RWPE2 (cell line): ENCODE measurements around the gene TEX19.
A peak's percentile ranks its signal among the peaks of the same experiment; 100 is the strongest.

Source experiments
- ATAC-seq: fragments of 200-7000 bp; cut with Tn5 transposase; 3 replicates; pipeline ENCODE4 v1.9.1; 2021; ENCODE audit warnings: low read depth
- DNase-seq: peaks from one replicate; pipeline ENCODE4 v3.0.0-alpha.2; 2020; ENCODE audit warnings: low spot score
- H3K27ac ChIP-seq: fragments of 450-650 bp; 2 replicates; pipeline ENCODE4 v1.5.1; 2017; ENCODE audit warnings: mild to moderate bottlenecking; ENCODE audit not compliant: poor library complexity, severe bottlenecking
- H3K27me3 ChIP-seq: fragments of 250-450 bp; sonication (Bioruptor Pico); 2 replicates; pipeline ENCODE4 v1.5.1; 2021; ENCODE audit warnings: mild to moderate bottlenecking, moderate library complexity; ENCODE audit not compliant: insufficient read depth, poor library complexity, severe bottlenecking
- H3K36me3 ChIP-seq: fragments of 250-450 bp; sonication (Bioruptor Pico); 2 replicates; pipeline ENCODE4 v1.5.1; 2020; ENCODE audit warnings: low read depth, mild to moderate bottlenecking, moderate library complexity
- H3K4me1 ChIP-seq: fragments of 250-450 bp; sonication (Bioruptor Pico); 2 replicates; pipeline ENCODE4 v1.5.1; 2021; ENCODE audit warnings: mild to moderate bottlenecking, moderate library complexity; ENCODE audit not compliant: insufficient read depth, poor library complexity, severe bottlenecking
- H3K4me3 ChIP-seq: fragments of 250-450 bp; sonication (Bioruptor Pico); 2 replicates; pipeline ENCODE4 v1.5.1; 2021; ENCODE audit warnings: mild to moderate bottlenecking, moderate library complexity; ENCODE audit not compliant: severe bottlenecking
- H3K9me3 ChIP-seq: fragments of 250-450 bp; sonication (Bioruptor Pico); 2 replicates; pipeline ENCODE4 v1.5.1; 2021; ENCODE audit warnings: mild to moderate bottlenecking, moderate library complexity; ENCODE audit not compliant: severe bottlenecking
- TF ChIP-seq, protein P1 (sequence below): fragments of 450-650 bp; IDR thresholded peaks from one replicate; pipeline ENCODE4 v1.5.1; 2017; ENCODE audit warnings: mild to moderate bottlenecking, moderate library complexity; ENCODE audit not compliant: poor library complexity, severe bottlenecking

Gene TEX19

DNA sequence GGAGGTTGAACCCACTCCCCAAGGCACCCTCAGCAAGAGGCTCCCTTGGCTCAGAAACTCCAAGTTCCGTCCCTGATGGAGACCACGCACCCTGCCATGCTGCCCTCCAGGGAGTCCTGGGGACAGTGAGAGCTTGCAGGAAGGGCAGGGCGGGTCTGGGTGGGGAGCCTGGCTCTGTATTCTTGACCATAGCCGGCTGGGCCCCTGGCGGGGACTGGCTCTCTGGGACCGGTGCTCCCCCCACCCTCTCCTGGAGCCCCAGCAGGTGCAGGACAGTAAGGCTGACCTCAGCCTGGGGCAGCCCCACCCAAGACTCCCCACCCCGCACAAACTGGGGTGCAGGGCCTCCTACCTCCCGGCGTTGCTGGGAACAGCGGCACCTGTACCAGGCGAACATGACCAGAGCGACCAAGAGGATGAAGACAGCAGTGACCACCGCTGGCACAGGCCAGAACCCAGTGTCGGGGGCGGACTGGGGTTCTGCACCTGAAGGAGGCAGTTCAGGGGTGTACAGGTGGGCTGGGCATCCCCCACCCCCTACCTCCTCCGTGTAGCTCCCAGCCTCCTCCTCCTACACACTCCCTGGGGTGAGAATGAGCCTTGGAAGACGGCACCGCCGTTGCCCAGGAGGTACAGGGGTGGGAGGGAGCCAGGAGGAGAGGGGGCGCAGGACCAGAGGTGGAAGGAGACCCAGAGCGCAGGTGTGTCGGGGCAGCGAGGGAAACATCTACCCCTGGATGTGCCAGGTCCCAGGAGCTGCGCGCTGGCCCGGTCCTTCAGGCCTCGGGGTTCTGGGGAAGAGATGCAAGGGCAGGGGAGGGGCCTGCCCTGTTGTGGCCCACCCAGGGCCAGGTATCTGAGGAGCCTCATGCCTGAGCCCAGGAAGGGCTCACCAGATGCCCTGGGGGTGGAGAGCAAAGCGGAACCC lies 36.3 kb upstream of the TEX19 start:
- Histone ChIP-seq H3K4me1 (peaks cover 9% of the 10 kb centered on the region), H3K4me3 (no peak overlapping the region), H3K27ac (no peak overlapping the region), H3K9me3 (no peaks in the 10 kb centered on the region), H3K36me3 (no peaks in the 10 kb centered on the region), H3K27me3 (no peaks in the 10 kb centered on the region)
- TF ChIP-seq, protein P1, sequence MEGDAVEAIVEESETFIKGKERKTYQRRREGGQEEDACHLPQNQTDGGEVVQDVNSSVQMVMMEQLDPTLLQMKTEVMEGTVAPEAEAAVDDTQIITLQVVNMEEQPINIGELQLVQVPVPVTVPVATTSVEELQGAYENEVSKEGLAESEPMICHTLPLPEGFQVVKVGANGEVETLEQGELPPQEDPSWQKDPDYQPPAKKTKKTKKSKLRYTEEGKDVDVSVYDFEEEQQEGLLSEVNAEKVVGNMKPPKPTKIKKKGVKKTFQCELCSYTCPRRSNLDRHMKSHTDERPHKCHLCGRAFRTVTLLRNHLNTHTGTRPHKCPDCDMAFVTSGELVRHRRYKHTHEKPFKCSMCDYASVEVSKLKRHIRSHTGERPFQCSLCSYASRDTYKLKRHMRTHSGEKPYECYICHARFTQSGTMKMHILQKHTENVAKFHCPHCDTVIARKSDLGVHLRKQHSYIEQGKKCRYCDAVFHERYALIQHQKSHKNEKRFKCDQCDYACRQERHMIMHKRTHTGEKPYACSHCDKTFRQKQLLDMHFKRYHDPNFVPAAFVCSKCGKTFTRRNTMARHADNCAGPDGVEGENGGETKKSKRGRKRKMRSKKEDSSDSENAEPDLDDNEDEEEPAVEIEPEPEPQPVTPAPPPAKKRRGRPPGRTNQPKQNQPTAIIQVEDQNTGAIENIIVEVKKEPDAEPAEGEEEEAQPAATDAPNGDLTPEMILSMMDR, result no peak
- DNase-seq (no peak), ATAC-seq (0 out of 3 replicates have a peak, but pooled peaks have one; percentile 5)

DNA sequence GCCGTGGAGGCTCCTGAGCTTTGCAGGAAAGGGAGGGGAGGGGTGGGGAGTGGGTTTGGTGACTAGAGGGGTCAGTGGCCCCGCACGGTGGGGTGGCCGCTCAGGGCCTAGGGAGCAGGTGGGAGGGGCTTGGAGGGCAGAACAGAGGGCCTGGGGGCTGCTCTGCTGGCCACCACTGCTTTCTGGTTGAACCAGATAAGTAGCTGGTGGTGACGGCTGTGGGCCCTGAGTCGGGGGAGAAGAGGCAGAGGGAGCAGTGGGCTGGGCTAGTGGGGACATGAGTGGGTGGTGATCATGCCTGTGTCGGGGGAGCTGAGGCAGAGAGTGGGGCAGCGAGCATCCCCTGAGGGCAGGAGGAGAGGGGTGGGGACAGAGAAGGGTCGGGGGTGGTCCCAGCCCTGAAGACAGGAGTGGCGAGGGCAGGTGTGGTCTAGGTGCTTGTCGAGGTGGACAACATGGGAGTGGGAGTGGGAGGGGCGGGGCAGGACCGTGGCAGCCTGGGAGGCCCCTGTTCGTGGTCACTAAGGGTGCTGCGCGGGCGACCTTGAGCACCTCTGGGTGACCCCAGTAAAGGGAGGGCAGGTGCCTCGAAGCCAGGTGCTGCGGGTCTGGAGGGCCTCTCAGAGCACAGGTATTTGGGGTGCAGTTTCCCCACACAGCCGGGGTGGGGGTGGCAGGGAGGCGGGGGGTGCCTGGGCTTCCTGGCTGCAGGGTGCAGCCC lies 35.4 kb upstream of the TEX19 start:
- no peak overlapping the region for H3K27ac ChIP-seq
- H3K27me3 ChIP-seq, result no peaks in the 10 kb centered on the region
- no peak for ATAC-seq
- H3K4me3 ChIP-seq, result no peak overlapping the region
- peaks cover 9% of the 10 kb centered on the region for H3K4me1 ChIP-seq
- H3K9me3 ChIP-seq, result no peaks in the 10 kb centered on the region
- no peaks in the 10 kb centered on the region for H3K36me3 ChIP-seq
- TF ChIP-seq, protein P1, result no peak
- no peak for DNase-seq

DNA sequence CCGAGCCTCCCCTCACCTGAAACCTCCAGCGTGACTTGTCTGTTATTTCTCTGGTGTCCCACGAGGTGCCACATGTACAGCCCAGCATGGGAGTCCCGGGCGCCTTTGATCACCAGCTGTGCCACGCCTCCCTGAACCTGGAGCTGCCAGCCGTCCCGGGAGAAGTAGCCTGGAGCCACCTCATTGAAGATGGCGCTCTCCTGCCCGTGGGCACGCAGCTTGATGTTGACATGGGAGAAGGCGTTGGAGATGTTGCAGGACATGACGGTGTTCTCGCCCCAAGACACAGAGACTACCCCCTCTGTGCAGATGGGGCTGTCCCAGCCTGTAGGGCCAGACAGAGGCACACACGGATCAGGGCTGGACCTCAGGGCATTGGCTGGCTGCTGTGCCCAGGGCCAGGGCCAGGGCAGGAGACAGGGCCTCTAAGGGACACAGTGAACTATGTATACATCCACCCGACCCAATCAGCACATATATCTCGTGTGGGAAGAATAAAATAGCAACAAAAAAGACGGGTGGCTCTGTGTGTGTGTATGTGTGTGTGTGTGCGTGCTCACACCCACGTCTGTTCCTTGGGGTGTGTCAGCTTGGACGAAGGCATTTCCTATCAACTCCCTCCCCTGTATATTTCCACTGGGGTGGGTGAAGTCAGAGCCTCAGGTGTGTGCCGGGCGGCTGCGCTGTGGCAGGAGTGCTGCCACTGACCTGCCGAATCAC lies 34.3 kb upstream of the TEX19 start:
- no peaks in the 10 kb centered on the region for H3K9me3 ChIP-seq
- no peak overlapping the region for H3K4me3 ChIP-seq
- H3K4me1 ChIP-seq, result peaks cover 9% of the 10 kb centered on the region
- H3K36me3 ChIP-seq, result no peaks in the 10 kb centered on the region
- no peak overlapping the region for H3K27ac ChIP-seq
- peak; percentile 16; the same call in 2 of the 3 replicates for ATAC-seq
- no peak for DNase-seq
- TF ChIP-seq, protein P1, result no peak
- no peaks in the 10 kb centered on the region for H3K27me3 ChIP-seq

DNA sequence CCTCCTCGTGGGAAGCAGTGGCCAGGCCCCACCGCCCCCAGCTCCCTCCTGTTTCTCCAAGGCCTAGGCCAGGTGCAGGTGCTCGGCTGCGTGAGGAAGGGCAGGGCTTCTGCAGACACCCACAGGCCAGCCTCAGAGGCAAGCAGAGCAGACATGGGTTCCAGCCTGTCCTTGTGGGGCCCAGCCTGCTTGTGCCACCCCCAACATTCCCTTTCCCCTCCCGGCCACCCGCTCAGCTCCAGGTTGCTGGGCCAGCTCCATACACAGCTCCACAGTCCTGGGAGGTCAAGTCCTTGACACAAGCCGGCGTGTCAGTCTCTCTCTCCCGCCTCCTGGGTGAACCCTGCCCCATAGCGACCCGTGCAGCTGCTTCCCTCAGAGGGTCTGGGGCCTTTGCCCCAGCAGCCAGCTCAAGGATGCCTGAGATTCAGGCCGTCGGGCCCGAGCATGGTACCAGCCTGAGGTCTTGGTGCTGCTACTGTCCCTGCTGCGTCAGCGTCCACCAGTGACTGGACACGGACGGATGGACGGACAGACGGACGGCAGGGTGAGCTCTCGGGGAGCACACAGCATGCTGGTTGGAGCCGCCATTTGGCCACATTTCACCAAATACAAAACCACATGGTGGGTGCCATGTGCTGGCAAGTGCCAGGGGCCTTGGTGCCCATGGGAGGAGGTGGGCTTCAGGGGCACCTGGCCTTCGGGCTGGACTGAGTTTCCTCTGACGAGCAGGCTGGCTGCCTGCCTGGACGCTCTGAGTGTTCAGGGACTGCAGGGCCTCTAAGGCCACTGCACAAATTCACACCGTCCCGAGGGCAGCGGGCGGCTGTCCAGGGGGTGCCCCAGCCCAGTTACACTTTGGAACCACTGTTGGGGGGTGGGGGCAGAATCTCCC lies 33.5 kb upstream of the TEX19 start:
- H3K4me1 ChIP-seq, result peaks cover 16% of the 10 kb centered on the region
- TF ChIP-seq, protein P1, result no peak
- no peak overlapping the region for H3K4me3 ChIP-seq
- no peaks in the 10 kb centered on the region for H3K36me3 ChIP-seq
- no peaks in the 10 kb centered on the region for H3K9me3 ChIP-seq
- DNase-seq, result no peak
- no peak for ATAC-seq
- no peaks in the 10 kb centered on the region for H3K27me3 ChIP-seq
- no peak overlapping the region for H3K27ac ChIP-seq
